ENCODE data around the gene UBAP1L.

DNA sequence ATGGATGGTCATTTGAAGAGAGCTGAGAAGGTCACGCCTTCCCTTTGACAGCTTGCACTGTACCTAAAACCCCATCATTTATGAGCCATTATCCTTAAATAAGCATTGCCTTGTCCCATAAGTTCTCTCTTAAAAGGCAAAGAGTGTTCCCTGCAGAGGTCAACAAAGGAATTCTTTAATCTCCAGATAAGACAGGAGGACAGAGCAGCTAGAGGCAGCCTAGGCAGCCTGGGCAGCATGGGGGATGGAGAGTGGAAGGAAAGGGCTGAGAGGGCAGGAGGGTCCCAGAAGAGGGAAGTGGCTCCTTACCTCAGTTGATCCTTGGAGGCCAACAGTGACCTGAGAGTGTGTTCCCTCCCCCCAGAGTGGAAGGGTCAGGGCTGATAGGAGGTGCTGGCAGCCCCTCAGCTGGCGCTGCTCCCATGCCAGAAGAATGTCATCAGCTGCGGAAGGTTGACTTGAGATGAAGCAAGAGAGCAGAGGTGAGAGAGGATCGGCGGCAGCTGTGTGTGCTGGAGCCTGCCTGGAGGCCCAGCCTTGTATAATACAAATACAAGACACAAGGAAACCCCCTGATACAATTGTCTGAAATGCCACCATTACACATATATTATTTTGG is 25.7 kb downstream of the UBAP1L start:
- TF ChIP-seq POLR2A (IDR thresholded peaks at IDR 0.05): no peak
- TF ChIP-seq, protein P1, sequence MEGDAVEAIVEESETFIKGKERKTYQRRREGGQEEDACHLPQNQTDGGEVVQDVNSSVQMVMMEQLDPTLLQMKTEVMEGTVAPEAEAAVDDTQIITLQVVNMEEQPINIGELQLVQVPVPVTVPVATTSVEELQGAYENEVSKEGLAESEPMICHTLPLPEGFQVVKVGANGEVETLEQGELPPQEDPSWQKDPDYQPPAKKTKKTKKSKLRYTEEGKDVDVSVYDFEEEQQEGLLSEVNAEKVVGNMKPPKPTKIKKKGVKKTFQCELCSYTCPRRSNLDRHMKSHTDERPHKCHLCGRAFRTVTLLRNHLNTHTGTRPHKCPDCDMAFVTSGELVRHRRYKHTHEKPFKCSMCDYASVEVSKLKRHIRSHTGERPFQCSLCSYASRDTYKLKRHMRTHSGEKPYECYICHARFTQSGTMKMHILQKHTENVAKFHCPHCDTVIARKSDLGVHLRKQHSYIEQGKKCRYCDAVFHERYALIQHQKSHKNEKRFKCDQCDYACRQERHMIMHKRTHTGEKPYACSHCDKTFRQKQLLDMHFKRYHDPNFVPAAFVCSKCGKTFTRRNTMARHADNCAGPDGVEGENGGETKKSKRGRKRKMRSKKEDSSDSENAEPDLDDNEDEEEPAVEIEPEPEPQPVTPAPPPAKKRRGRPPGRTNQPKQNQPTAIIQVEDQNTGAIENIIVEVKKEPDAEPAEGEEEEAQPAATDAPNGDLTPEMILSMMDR (IDR thresholded peaks at IDR 0.05): no peak
- TF ChIP-seq EP300 (IDR thresholded peaks at IDR 0.05; ENCODE audit: low read depth): no peak
- no peak for TF ChIP-seq POLR2AphosphoS5 (IDR thresholded peaks at IDR 0.05)
